ENCODE results near the gene DZIP1. TPM values are rescaled to one million over a fixed set of nuclear protein-coding genes. Genes with fewer than 3 reads are reported as not detected.
"Not testable (repeated sequence)": the region's sequence is repeated elsewhere in the genome, so short reads cannot be mapped to it uniquely, and the experiment has no call there.

The DZIP1 gene
- total and polyA plus RNA-seq, 10 donors = 2.9 to 8.5 (median 5.2) TPM

DNA sequence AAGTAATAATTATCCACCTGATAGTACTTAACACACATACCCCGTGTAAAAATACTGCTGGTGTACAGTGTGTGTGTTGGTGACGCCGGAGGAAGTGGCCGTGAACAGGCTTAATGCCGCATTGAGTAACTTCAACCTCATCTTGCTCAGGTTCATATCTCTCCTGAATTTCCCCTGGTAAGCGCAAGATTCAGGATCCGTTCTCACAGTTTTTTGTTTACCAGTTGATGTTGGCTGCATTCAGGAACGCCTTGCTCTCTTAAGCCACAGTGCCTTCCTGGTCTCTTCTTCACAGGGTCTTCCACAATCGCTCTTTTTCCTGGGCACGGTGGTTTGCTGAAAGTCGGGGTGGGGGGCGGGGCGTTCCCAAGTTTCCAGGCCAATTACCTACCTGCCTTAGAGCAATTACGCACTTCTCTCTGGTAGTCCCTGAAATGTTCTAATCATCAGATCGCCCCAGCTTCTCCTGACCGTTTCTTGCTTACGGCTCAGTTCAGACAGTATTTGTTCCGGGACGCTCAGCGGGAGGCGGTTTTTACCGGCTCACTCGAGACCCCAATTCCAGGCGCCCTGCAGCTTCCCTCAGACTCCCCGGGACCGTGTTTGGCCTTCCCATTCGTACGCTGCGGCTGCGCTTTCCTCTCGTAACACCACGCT lies 31.7 kb upstream of the DZIP1 start:
- intact Hi-C loops (cut with DNase I; ENCODE audit: low total_unique reads) = no loop called here
- TF ChIP-seq, protein P1, sequence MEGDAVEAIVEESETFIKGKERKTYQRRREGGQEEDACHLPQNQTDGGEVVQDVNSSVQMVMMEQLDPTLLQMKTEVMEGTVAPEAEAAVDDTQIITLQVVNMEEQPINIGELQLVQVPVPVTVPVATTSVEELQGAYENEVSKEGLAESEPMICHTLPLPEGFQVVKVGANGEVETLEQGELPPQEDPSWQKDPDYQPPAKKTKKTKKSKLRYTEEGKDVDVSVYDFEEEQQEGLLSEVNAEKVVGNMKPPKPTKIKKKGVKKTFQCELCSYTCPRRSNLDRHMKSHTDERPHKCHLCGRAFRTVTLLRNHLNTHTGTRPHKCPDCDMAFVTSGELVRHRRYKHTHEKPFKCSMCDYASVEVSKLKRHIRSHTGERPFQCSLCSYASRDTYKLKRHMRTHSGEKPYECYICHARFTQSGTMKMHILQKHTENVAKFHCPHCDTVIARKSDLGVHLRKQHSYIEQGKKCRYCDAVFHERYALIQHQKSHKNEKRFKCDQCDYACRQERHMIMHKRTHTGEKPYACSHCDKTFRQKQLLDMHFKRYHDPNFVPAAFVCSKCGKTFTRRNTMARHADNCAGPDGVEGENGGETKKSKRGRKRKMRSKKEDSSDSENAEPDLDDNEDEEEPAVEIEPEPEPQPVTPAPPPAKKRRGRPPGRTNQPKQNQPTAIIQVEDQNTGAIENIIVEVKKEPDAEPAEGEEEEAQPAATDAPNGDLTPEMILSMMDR (IDR thresholded peaks at IDR 0.05 in 8 of 11, conservative IDR thresholded peaks at IDR 0.05 in 3 of 11) = no peak
- TF ChIP-seq POLR2AphosphoS5 (IDR thresholded peaks at IDR 0.05) (no peak), POLR2A (IDR thresholded peaks at IDR 0.05) (no peak)
- Histone ChIP-seq H3K4me3 (peak overlapping the region; percentile 50 to 88 (median 80)), H3K36me3 (no peaks in the 10 kb centered on the region), H3K27ac (peak overlapping the region; percentile 71 to 98 (median 94)), H3K9me3 (peaks cover 0 to 23% (median 13%) of the 10 kb centered on the region in 8 donors), H3K4me1 (peaks cover 18 to 63% (median 53%) of the 10 kb centered on the region in 6 donors), H3K27me3 (replicated peaks in 1 of 7) (no peaks in the 10 kb centered on the region)
- WGBS, 5 donors = 0 to 1% (median 0%) methylated on average over 29 to 32 of the region's 32 CpGs
- peak; percentile 81 for DNase-seq

DNA sequence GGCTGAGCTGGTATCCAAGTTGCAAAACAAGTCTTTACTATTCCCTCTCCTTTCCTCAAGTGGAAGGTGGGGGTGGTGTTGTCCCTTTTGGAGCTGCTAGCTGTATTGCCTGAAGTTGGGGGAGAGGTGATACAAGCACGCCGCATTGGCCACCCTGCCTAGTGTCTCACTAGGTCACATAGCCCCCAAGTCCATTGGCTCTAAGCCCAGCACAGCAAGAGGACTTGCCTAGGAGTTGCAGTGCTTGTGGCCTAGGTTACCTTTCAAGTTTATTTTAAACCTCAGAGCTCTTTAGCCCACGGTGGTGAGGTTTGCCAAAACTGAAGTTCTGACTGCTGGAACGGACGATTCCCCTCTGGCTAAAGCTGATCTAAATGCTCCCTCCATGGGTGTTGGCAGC lies 27.1 kb upstream of the DZIP1 start:
- no peak overlapping the region for H3K27ac ChIP-seq
- no peak overlapping the region for H3K4me3 ChIP-seq
- H3K36me3 ChIP-seq = no peaks in the 10 kb centered on the region
- no peak for DNase-seq
- no peaks in the 10 kb centered on the region for H3K27me3 ChIP-seq (replicated peaks in 1 of 7)
- WGBS, 5 donors = 94 to 100% (median 97%) methylated on average over 5 of the region's 5 CpGs
- intact Hi-C loops (cut with DNase I; ENCODE audit: low total_unique reads) = no loop called here
- no peak for TF ChIP-seq POLR2A (IDR thresholded peaks at IDR 0.05)
- H3K4me1 ChIP-seq = peaks cover 0 to 26% (median 20%) of the 10 kb centered on the region in 6 donors
- peaks cover 3 to 69% (median 59%) of the 10 kb centered on the region in 8 donors for H3K9me3 ChIP-seq

DNA sequence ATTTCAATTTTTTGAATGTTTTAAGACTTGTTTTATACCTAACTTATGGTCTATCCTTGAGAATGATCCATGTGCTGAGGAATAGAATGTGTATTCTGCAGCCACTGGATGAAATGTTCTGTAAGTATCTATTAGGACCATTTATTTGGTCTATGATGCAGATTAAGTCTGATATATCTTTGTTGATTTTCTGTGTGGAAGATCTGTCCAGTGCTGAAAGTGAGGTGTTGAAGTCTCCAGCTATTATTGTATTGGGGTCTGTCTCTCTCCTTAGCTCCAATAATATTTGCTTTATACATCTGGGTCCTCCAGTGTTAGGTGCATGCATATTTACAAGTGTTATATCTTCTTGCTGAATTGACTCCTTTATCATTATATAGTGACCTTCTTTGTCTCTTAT lies 22.7 kb upstream of the DZIP1 start:
- H3K36me3 ChIP-seq; intact Hi-C loops (cut with DNase I; ENCODE audit: low total_unique reads); H3K27ac ChIP-seq; H3K4me1 ChIP-seq; DNase-seq; H3K4me3 ChIP-seq; H3K27me3 ChIP-seq (replicated peaks in 1 of 7): not testable (repeated sequence)
- peaks cover 5 to 89% (median 81%) of the 10 kb centered on the region in 8 donors for H3K9me3 ChIP-seq

DNA sequence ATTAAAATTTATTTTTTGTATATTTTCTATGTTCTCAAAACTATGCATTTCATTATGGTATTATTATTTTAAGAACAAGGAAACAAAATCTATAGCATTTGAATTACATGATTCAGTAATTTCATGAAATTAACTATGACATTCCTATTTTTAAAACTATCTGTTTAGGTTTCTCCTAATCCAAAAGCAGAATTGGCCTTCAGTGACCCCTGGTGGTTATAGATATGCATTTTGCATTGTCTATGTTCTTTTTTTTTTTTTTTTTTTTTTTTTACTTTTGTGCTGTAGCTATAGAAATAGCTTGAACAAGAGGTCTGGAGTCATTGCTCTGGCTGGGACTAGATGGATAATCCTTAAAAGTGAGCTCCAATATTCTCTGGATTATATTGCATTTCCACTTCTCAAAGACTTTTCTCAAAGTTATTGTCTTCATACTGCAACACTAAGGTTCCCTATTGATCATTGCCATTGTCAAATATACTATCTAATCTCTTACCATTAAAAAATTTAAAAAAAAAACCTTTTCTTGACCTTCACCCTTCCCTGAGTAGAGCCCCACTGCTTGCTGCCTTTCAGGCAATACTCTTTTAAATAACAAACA lies 16.6 kb upstream of the DZIP1 start:
- intact Hi-C loops (cut with DNase I; ENCODE audit: low total_unique reads) = no loop called here
- DNase-seq = no peak
- H3K9me3 ChIP-seq = peaks cover 0 to 38% (median 23%) of the 10 kb centered on the region in 8 donors
- TF ChIP-seq POLR2AphosphoS5 (IDR thresholded peaks at IDR 0.05) (no peak), POLR2A (IDR thresholded peaks at IDR 0.05) (no peak)
- TF ChIP-seq, protein P1 (IDR thresholded peaks at IDR 0.05 in 8 of 11, conservative IDR thresholded peaks at IDR 0.05 in 3 of 11) = peak in 8 of 11 experiments; percentile 25 to 58 (median 44)
- no peak overlapping the region for H3K27ac ChIP-seq
- H3K4me3 ChIP-seq = no peak overlapping the region
- no peaks in the 10 kb centered on the region for H3K4me1 ChIP-seq
- no peaks in the 10 kb centered on the region for H3K36me3 ChIP-seq
- H3K27me3 ChIP-seq (replicated peaks in 1 of 7) = no peaks in the 10 kb centered on the region

DNA sequence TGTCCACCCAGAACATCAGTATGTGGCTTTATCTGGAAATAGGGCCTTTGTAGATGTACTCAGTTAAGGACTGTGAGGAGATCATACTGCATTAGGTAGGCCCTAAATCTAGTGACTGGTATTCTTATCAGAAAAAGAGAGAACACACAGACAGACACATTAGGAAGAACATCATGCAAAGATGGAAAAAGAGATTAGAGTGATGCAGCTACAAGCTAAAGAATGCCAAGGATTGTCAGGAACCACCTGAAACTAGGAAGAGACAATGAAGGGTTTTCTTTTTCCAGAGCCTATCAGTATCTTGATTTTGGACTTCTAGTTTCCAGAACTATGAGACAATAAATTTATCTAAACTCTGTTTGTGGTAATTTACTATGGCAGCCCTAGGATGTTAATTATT lies 15.0 kb upstream of the DZIP1 start:
- Histone ChIP-seq H3K4me3 (no peak overlapping the region), H3K9me3 (peaks cover 0 to 22% (median 8%) of the 10 kb centered on the region in 8 donors), H3K4me1 (no peaks in the 10 kb centered on the region), H3K36me3 (no peaks in the 10 kb centered on the region), H3K27me3 (replicated peaks in 1 of 7) (no peaks in the 10 kb centered on the region), H3K27ac (no peak overlapping the region)
- intact Hi-C loops (cut with DNase I; ENCODE audit: low total_unique reads) = no loop called here
- TF ChIP-seq, protein P1 (IDR thresholded peaks at IDR 0.05 in 8 of 11, conservative IDR thresholded peaks at IDR 0.05 in 3 of 11) = no peak
- TF ChIP-seq POLR2AphosphoS5 (IDR thresholded peaks at IDR 0.05) = no peak
- TF ChIP-seq POLR2A (IDR thresholded peaks at IDR 0.05) = no peak
- DNase-seq = no peak
